Fibroblast of lung (primary cell): ENCODE data around the gene MEI4.

Source experiments
- CTCF ChIP-seq, 2 donors: IDR thresholded peaks in 1 of 2; conservative IDR thresholded peaks in 1 of 2; 1 replicate in 1 of 2; 2 replicates in 1 of 2; pipeline ENCODE4 v1.5.1; 2011 to 2012; ENCODE audit warnings: low read length in 2 of 2, control low read depth in 1 of 2, inconsistent platforms in 1 of 2, low read depth in 1 of 2, mild to moderate bottlenecking in 1 of 2
- EZH2 ChIP-seq: IDR thresholded peaks from 2 replicates; pipeline ENCODE4 v1.5.1; 2012; ENCODE audit warnings: low read length, control low read depth, mild to moderate bottlenecking; ENCODE audit errors: missing control alignments

- no peak for TF ChIP-seq CTCF (conservative IDR thresholded peaks at IDR 0.05 in 1 of 2, IDR thresholded peaks at IDR 0.05 in 1 of 2; ENCODE audit: low read depth in 1 of 2, low read length in 2 of 2)
- no peak for TF ChIP-seq EZH2
These were observed 123.6 kb downstream of the MEI4 start for GRCh38 chr6:77776441-77776840.
